Subcutaneous adipose tissue (tissue), 4 donors: Measurements from ENCODE around the gene TSHR. TPM values are rescaled to one million over a fixed set of nuclear protein-coding genes. Genes with fewer than 3 reads are reported as not detected.

Experiments used
- CTCF ChIP-seq: fragments of 450-650 bp; IDR thresholded peaks from one replicate; pipeline ENCODE4 v1.5.1; 2016; ENCODE audit warnings: low read depth, mild to moderate bottlenecking, control low read depth, antibody characterized with exemption, moderate library complexity
- total RNA-seq, 4 donors: library from RNA; depleted of rRNA; stranded (reverse); fragments of >200 nt; gene quantifications; one replicate each; pipeline ENCODE4 v1.1.0, GENCODE V29; 2016

The TSHR gene
- total RNA-seq, 4 donors from 2014 or later = 0.34 to 1.7 TPM; not detected in 2

- TF ChIP-seq CTCF = no peak
Observed at GRCh38 chr14:80981673-80982072, 26.3 kb downstream of the TSHR start.

GRCh38 chr14:80982711-80983110, 27.3 kb downstream of the TSHR start:
- TF ChIP-seq CTCF = no peak

- TF ChIP-seq CTCF = no peak
Observed at GRCh38 chr14:80987235-80988032, 32.0 kb downstream of the TSHR start.

GRCh38 chr14:80988192-80988591, 32.8 kb downstream of the TSHR start:
- TF ChIP-seq CTCF = no peak

- TF ChIP-seq CTCF = no peak
Observed at GRCh38 chr14:80988735-80989429, 33.5 kb downstream of the TSHR start.

GRCh38 chr14:80992580-80992979, 37.2 kb downstream of the TSHR start:
- no peak for TF ChIP-seq CTCF
